Measurements from ENCODE around the gene AQP3. TPM values are rescaled to one million over a fixed set of nuclear protein-coding genes. Genes with fewer than 3 reads are reported as not detected.
A peak's percentile ranks its signal among the peaks of the same experiment; 100 is the strongest.

Gene AQP3
- polyA plus RNA-seq, 1 experiment: 0.47 TPM

- no peaks in the 10 kb centered on the region for H3K36me3 ChIP-seq (ENCODE audit: control insufficient read depth, insufficient read depth, low read length)
- ChIA-PET CTCF (interaction anchor here (0.6 to 6.4 kb wide), 18 partner anchors 11 to 175 kb away, joined by 3 to 70 read pairs (median 6); partner anchors contain the start of gene NOL6), POLR2A (no interaction called here)
- TF ChIP-seq CTCF (IDR thresholded peaks at IDR 0.05; ENCODE audit: insufficient read depth, low read depth, low read length): peak; percentile 86
- no peak overlapping the region for H3K4me3 ChIP-seq (ENCODE audit: low read depth, low read length)
- peaks cover 2% of the 10 kb centered on the region; the same call in 1 of the 2 replicates for H3K27me3 ChIP-seq (ENCODE audit: control insufficient read depth, insufficient read depth, low read length)
- DNase-seq (ENCODE audit: low read depth): no peak
Measured at GRCh38 chr9:33452828-33453271, 5.5 kb upstream of the AQP3 start.

GRCh38 chr9:33450621-33451146, 3.3 kb upstream of the AQP3 start:
- ChIA-PET POLR2A (no interaction called here), CTCF (interaction anchor here (3.6 to 6.4 kb wide), 5 partner anchors 10 to 77 kb away, joined by 12 to 70 read pairs (median 39); no protein-coding TSS in a partner anchor)
- Histone ChIP-seq H3K36me3 (ENCODE audit: control insufficient read depth, insufficient read depth, low read length) (no peaks in the 10 kb centered on the region), H3K27me3 (ENCODE audit: control insufficient read depth, insufficient read depth, low read length) (peaks cover 4% of the 10 kb centered on the region; the same call in 1 of the 2 replicates), H3K4me3 (ENCODE audit: low read depth, low read length) (no peak overlapping the region)
- DNase-seq (ENCODE audit: low read depth): no peak
- TF ChIP-seq CTCF (IDR thresholded peaks at IDR 0.05; ENCODE audit: insufficient read depth, low read depth, low read length): no peak

- ChIA-PET CTCF (interaction anchor here (1.3 to 6.4 kb wide), 4 partner anchors 9 to 76 kb away, joined by 4 to 57 read pairs (median 28); no protein-coding TSS in a partner anchor), POLR2A (no interaction called here)
- Histone ChIP-seq H3K36me3 (ENCODE audit: control insufficient read depth, insufficient read depth, low read length) (no peaks in the 10 kb centered on the region), H3K4me3 (ENCODE audit: low read depth, low read length) (no peak overlapping the region), H3K27me3 (ENCODE audit: control insufficient read depth, insufficient read depth, low read length) (peaks cover 4% of the 10 kb centered on the region; the same call in 1 of the 2 replicates)
- TF ChIP-seq CTCF (IDR thresholded peaks at IDR 0.05; ENCODE audit: insufficient read depth, low read depth, low read length): no peak
- no peak for DNase-seq (ENCODE audit: low read depth)
Measured at GRCh38 chr9:33449715-33450114, 2.3 kb upstream of the AQP3 start.

GRCh38 chr9:33447799-33448553, 583 bp upstream of the AQP3 start:
- Histone ChIP-seq H3K36me3 (ENCODE audit: control insufficient read depth, insufficient read depth, low read length) (no peaks in the 10 kb centered on the region), H3K27me3 (ENCODE audit: control insufficient read depth, insufficient read depth, low read length) (peaks cover 4% of the 10 kb centered on the region; the same call in 1 of the 2 replicates), H3K4me3 (ENCODE audit: low read depth, low read length) (peak overlapping the region; percentile 30)
- CTCF ChIA-PET: interaction anchor here (0.6 to 6.4 kb wide), 12 partner anchors 12 to 161 kb away, joined by 3 to 39 read pairs (median 4); partner anchors contain the start of gene NOL6
- POLR2A ChIA-PET: no interaction called here
- TF ChIP-seq CTCF (IDR thresholded peaks at IDR 0.05; ENCODE audit: insufficient read depth, low read depth, low read length): no peak
- no peak for DNase-seq (ENCODE audit: low read depth)

- no peak overlapping the region for H3K4me3 ChIP-seq (ENCODE audit: low read depth, low read length)
- no peaks in the 10 kb centered on the region for H3K36me3 ChIP-seq (ENCODE audit: control insufficient read depth, insufficient read depth, low read length)
- no peak for TF ChIP-seq CTCF (IDR thresholded peaks at IDR 0.05; ENCODE audit: insufficient read depth, low read depth, low read length)
- DNase-seq (ENCODE audit: low read depth): no peak
- ChIA-PET CTCF (interaction anchor here (1.0 to 2.0 kb wide), 2 partner anchors 20 to 72 kb away, joined by 3 to 7 read pairs; no protein-coding TSS in a partner anchor), POLR2A (no interaction called here)
- peaks cover 4% of the 10 kb centered on the region; the same call in 1 of the 2 replicates for H3K27me3 ChIP-seq (ENCODE audit: control insufficient read depth, insufficient read depth, low read length)
Measured at GRCh38 chr9:33446240-33446945, 1.0 kb downstream of the AQP3 start.
